Heart right ventricle (tissue), 16 donors: ENCODE data around the gene PDE4D. TPM values are rescaled to one million over a fixed set of nuclear protein-coding genes. Genes with fewer than 3 reads are reported as not detected.

Source experiments
- ATAC-seq, 8 donors: fragments of 200-7000 bp; cut with Tn5 transposase; one replicate each; pipeline ENCODE4 v1.9.1; 2020; ENCODE audit warnings: mild to moderate bottlenecking in 8 of 8, moderate library complexity in 8 of 8, moderate number of reproducible peaks in 1 of 8
- DNase-seq, 2 donors: peaks; one replicate each; pipeline ENCODE4 v3.0.0-alpha.2; 2020
- H3K27ac ChIP-seq, 10 donors: fragments of 200-600 bp; sonication (generic) in 2 of 10; one replicate each; pipeline versions ENCODE4 v1.5.0 to v1.8.0; 2020 to 2022; ENCODE audit warnings: mild to moderate bottlenecking in 3 of 10
- H3K27me3 ChIP-seq, 7 donors: fragments of 200-600 bp; one replicate each; pipeline ENCODE4 v1.8.0; 2021 to 2022; ENCODE audit warnings: mild to moderate bottlenecking in 2 of 7
- H3K36me3 ChIP-seq, 9 donors: fragments of 200-600 bp; sonication (generic) in 1 of 9; one replicate each; pipeline versions ENCODE4 v1.5.0 to v1.8.0; 2020 to 2022; ENCODE audit warnings: mild to moderate bottlenecking in 2 of 9
- H3K4me1 ChIP-seq, 9 donors: fragments of 200-600 bp; sonication (generic) in 1 of 9; one replicate each; pipeline versions ENCODE4 v1.5.0 to v1.8.0; 2020 to 2022; ENCODE audit warnings: mild to moderate bottlenecking in 4 of 9
- H3K4me3 ChIP-seq, 10 donors: fragments of 200-600 bp; sonication (generic) in 2 of 10; one replicate each; pipeline versions ENCODE4 v1.5.0 to v1.8.0; 2020 to 2022; ENCODE audit warnings: mild to moderate bottlenecking in 7 of 10, moderate library complexity in 2 of 10
- H3K9me3 ChIP-seq, 11 donors: fragments of 200-600 bp in 10 of 11; sonication (generic) in 2 of 11; one replicate each; pipeline versions ENCODE4 v1.5.0 to v1.8.0; 2013 to 2022; ENCODE audit warnings: mild to moderate bottlenecking in 2 of 11, control low read depth in 1 of 11, moderate library complexity in 1 of 11
- WGBS, 2 donors: extraction: QIAGEN DNeasy Blood & Tissue Kit; methylation state at CpG; one replicate each; pipeline ENCODE4 v1.1.7; 2013; ENCODE audit warnings: inconsistent platforms in 1 of 2; 5-methylcytosine and 5-hydroxymethylcytosine counted together
- intact Hi-C, 10 donors: fragments of 100-400 bp; cut with DNase I; formaldehyde crosslinking; loops; one replicate each; pipeline versions ENCODE4 v1.11.1 to v1.14.2; 2022
- polyA plus RNA-seq, 2 donors: library from polyadenylated mRNA; stranded (reverse); fragments of 200-250 nt; gene quantifications; one replicate each; pipeline ENCODE4 v1.2.3, GENCODE V29; 2013
- total RNA-seq, 10 donors: library from RNA; stranded (reverse); fragmentation: NEBNext Ultra II Directional in 3 of 10; extraction: Animal tissue kit (Norgen Biotek cat#: 25700) in 3 of 10; gene quantifications; one replicate each; pipeline versions ENCODE4 v1.2.1 to v1.2.4, GENCODE V29; 2021 to 2023
- TF ChIP-seq, protein P1 (sequence below), 9 donors: fragments of 200-600 bp; sonication (generic) in 2 of 9; IDR thresholded peaks; one replicate each; pipeline versions ENCODE4 v1.5.0 to v1.8.0; 2021 to 2022; ENCODE audit warnings: antibody characterized with exemption in 9 of 9, mild to moderate bottlenecking in 5 of 9, moderate library complexity in 1 of 9
- donor health status: Arrhythmogenic right ventricular cardiomyopathy.
- donor health status: ischemic (EF 13 %, LVEDD 7.1; RV severe dilation, severe dysfunction).
- donor health status: healthy with polysubstance abuse.
- donor health status: DM: no; HTN: yes; CAD: no.
- donor health status: DM: no; HTN: no; CAD: no.
- donor health status: ischemic (EF 25% LVEDD 6.9; RV normal size, moderate dysfunction).
- donor health status: ischemic (EF 25% LVEDD 5.7; RV mildly dilated, moderate dysfunction).
- donor health status: healthy.
- donor health status: DM: yes; HTN: yes; CAD: no.
- donor health status: Ischemic cardiomyopathy.
- donor health status: ischemic (EF 35%, LVEDD 5.7; RV mildly dilated, moderate dysfunction).
- donor health status: nonischemic (EF 11% LVEDD 7.7; RV severe dilation, severe dysfunction).
- donor health status: DM: yes; HTN: yes; CAD: no.
- donor health status: PGD.
- donor health status: ischemic (EF 29% LVEDD 5.4; RV normal size, mild dysfunction).
- donor health status: nonischemic (EF 23%, LVEDD 6.1; RV moderate dilation, normal function).

The PDE4D gene
- total and polyA plus RNA-seq, 12 donors: 5.8 to 83.2 (median 39.5) TPM

DNA sequence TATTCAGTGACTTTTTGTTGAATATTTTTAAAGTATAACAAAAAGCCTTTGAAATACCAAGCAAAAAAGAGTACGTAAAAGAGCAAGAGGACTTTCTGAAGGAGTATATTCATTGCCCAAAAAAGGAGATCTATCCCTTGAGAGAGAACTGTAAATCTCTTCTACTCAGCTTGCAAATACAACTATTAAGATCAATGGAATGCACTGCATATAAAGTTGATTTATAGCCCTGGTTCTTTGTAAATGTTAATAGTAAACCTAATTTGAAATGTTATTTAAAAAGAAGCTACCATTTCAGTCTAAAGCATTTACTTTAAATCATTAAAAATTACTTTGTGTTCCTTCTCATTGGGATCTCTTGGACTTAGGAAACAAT is 168.1 kb downstream of the PDE4D start:
- DNase-seq (no peak), ATAC-seq (no peak)
- no peak overlapping the region for H3K27ac ChIP-seq
- WGBS, 2 donors: 91 to 93% methylated on average over 1 of the region's 1 CpG
- no peaks in the 10 kb centered on the region for H3K27me3 ChIP-seq
- no peaks in the 10 kb centered on the region for H3K9me3 ChIP-seq
- intact Hi-C loops: no loop called here
- TF ChIP-seq, protein P1, sequence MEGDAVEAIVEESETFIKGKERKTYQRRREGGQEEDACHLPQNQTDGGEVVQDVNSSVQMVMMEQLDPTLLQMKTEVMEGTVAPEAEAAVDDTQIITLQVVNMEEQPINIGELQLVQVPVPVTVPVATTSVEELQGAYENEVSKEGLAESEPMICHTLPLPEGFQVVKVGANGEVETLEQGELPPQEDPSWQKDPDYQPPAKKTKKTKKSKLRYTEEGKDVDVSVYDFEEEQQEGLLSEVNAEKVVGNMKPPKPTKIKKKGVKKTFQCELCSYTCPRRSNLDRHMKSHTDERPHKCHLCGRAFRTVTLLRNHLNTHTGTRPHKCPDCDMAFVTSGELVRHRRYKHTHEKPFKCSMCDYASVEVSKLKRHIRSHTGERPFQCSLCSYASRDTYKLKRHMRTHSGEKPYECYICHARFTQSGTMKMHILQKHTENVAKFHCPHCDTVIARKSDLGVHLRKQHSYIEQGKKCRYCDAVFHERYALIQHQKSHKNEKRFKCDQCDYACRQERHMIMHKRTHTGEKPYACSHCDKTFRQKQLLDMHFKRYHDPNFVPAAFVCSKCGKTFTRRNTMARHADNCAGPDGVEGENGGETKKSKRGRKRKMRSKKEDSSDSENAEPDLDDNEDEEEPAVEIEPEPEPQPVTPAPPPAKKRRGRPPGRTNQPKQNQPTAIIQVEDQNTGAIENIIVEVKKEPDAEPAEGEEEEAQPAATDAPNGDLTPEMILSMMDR (IDR thresholded peaks at IDR 0.05): no peak
- H3K36me3 ChIP-seq: no peaks in the 10 kb centered on the region
- no peaks in the 10 kb centered on the region for H3K4me1 ChIP-seq
- no peak overlapping the region for H3K4me3 ChIP-seq

DNA sequence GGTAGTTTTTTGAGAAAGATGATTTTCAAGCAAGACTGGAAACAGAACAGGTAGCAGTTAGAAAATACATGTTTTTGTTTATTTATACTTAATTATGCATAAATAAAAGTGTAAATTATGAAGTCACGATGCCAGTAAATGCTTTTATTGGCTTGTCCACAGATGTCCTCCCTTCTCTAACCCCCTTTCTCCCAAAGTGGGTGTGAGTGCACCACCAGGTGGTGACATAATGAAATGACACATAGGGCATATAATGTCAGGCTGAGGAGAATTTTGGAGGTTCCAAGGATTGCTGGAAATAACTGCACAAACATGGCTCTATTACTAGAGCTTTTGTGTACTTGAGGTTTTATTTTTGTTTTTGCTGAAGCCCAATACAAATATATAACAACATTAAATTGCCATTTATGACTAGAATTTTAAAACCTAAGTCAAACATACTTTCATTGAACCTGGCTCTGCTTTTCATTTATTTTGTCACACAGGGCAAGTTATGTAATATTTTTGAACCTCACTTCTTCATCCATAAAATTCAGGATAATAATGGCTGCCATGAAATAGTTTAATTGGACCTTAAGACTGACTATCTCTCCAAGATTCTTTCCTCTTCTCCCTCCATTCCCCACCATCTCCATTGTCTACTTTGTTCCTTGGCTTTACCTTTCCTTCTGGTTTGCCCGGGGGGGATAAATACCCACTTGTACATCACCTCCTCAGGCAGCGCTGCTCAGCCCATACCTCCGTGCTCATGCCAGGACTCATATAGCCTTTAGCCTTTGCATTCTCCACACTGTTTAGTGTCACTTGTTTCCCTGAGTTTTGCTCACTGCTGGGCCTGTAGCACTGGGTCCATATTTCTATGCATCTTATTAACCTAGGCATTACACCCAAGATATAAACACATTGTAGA is 168.8 kb downstream of the PDE4D start:
- no peak for ATAC-seq
- WGBS, 2 donors: 78 to 82% methylated on average over 4 of the region's 4 CpGs
- TF ChIP-seq, protein P1 (IDR thresholded peaks at IDR 0.05): peak; percentile 23 to 69 (median 52)
- Histone ChIP-seq H3K9me3 (no peaks in the 10 kb centered on the region), H3K27me3 (no peaks in the 10 kb centered on the region), H3K4me1 (no peaks in the 10 kb centered on the region), H3K4me3 (no peak overlapping the region), H3K36me3 (no peaks in the 10 kb centered on the region), H3K27ac (no peak overlapping the region)
- DNase-seq: no peak
- intact Hi-C loops: no loop called here

DNA sequence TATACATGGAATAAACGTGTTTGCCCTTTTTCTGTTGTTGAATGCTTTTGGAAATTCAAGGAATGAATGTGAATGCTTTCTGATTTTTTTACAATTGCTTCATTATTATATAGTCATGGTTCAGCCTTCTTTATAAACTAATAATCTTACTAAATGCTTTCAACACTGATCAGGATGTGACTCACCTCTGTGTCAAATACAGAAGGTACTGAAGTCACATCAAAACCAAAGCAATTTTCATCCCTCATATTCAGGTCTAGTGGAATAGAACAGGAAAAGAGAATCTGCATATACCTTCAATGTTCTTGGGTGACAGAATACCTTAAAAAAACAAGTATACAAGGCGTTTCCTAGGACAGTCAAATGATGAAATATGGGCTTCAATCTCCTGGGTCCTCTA is 170.7 kb downstream of the PDE4D start:
- Histone ChIP-seq H3K27me3 (no peaks in the 10 kb centered on the region), H3K4me3 (no peak overlapping the region), H3K9me3 (no peaks in the 10 kb centered on the region), H3K36me3 (no peaks in the 10 kb centered on the region), H3K4me1 (no peaks in the 10 kb centered on the region), H3K27ac (no peak overlapping the region)
- TF ChIP-seq, protein P1 (IDR thresholded peaks at IDR 0.05): no peak
- 87 to 91% methylated on average over 2 of the region's 2 CpGs for WGBS, 2 donors
- ATAC-seq (no peak), DNase-seq (no peak)
- intact Hi-C loops: no loop called here

DNA sequence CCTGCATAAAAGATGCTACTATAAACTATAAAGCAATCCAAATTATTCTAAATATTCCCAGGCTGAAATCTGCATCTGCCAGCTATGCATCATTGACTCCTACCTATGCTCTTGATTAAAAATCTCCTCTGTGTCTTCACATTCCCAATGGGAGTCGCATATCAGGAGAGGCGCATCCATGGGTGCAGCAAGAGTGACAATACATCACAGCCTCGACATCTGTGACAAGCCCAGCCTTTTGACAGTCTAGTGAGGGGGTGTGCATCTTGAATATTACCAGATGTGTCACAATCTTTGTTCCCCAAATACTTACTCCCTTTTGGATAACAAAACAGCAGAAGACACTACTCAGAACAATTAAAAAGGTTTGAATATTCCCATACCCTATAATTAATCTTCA is 171.8 kb downstream of the PDE4D start:
- H3K27ac ChIP-seq: no peak overlapping the region
- TF ChIP-seq, protein P1 (IDR thresholded peaks at IDR 0.05): no peak
- WGBS, 2 donors: 82 to 84% methylated on average over 3 of the region's 3 CpGs
- DNase-seq (no peak), ATAC-seq (no peak)
- H3K4me1 ChIP-seq: no peaks in the 10 kb centered on the region
- no peaks in the 10 kb centered on the region for H3K36me3 ChIP-seq
- no peaks in the 10 kb centered on the region for H3K9me3 ChIP-seq
- intact Hi-C loops: no loop called here
- H3K4me3 ChIP-seq: no peak overlapping the region
- H3K27me3 ChIP-seq: no peaks in the 10 kb centered on the region
